Tibial nerve (tissue), 4 donors: ENCODE data around the gene ARMS2. TPM values are rescaled to one million over a fixed set of nuclear protein-coding genes. Genes with fewer than 3 reads are reported as not detected.

Experiments
- DNase-seq, 2 donors: peaks; one replicate each; pipeline ENCODE4 v3.0.0-alpha.2; 2019; ENCODE audit warnings: low spot score in 2 of 2
- H3K27ac ChIP-seq, 4 donors: fragments of 200-600 bp; sonication (generic) in 3 of 4; one replicate each; pipeline ENCODE4 v1.5.1; 2017 to 2019; ENCODE audit warnings: mild to moderate bottlenecking in 1 of 4
- H3K27me3 ChIP-seq, 2 donors: fragments of 200-600 bp; sonication (generic) in 1 of 2; one replicate each; pipeline versions ENCODE4 v1.5.1 to v1.6.0; 2017 to 2019
- H3K36me3 ChIP-seq, 3 donors: fragments of 200-600 bp; sonication (generic); one replicate each; pipeline ENCODE4 v1.5.1; 2018 to 2019
- H3K4me1 ChIP-seq, 4 donors: fragments of 200-600 bp; sonication (generic) in 3 of 4; one replicate each; pipeline ENCODE4 v1.5.1; 2017 to 2019
- H3K4me3 ChIP-seq, 4 donors: fragments of 200-600 bp; sonication (generic) in 3 of 4; one replicate each; pipeline ENCODE4 v1.5.1; 2017 to 2019; ENCODE audit warnings: mild to moderate bottlenecking in 1 of 4, moderate library complexity in 1 of 4
- H3K9me3 ChIP-seq, 4 donors: fragments of 200-600 bp; sonication (generic) in 3 of 4; one replicate each; pipeline ENCODE4 v1.5.1; 2017 to 2019
- CTCF ChIP-seq, 5 experiments: fragments of 200-600 bp in 3 of 5; fragments of 450-650 bp in 2 of 5; sonication (generic) in 3 of 5; IDR thresholded peaks; one replicate each; pipeline ENCODE4 v1.5.1; 2016 to 2019; ENCODE audit warnings: antibody characterized with exemption in 5 of 5, mild to moderate bottlenecking in 3 of 5, moderate library complexity in 2 of 5
- EP300 ChIP-seq, 2 donors: sonication (generic); formaldehyde crosslinking; IDR thresholded peaks; one replicate each; pipeline ENCODE4 v1.6.1; 2017; ENCODE audit warnings: antibody characterized with exemption in 2 of 2, mild to moderate bottlenecking in 1 of 2
- POLR2A ChIP-seq, 2 donors: fragments of 450-650 bp; IDR thresholded peaks; one replicate each; pipeline ENCODE4 v1.6.1; 2017; ENCODE audit warnings: antibody characterized with exemption in 2 of 2, mild to moderate bottlenecking in 2 of 2, moderate library complexity in 2 of 2
- WGBS, 2 donors: methylation state at CpG; one replicate each; pipeline ENCODE4 v1.1.5; 2018; 5-methylcytosine and 5-hydroxymethylcytosine counted together
- total RNA-seq, 4 donors: library from RNA; depleted of rRNA; stranded (reverse); fragments of >200 nt; gene quantifications; one replicate each; pipeline ENCODE4 v1.1.0, GENCODE V29; 2016

The ARMS2 gene
- total RNA-seq, 4 donors from 2014 or later, result not detected

- Histone ChIP-seq H3K4me3 (no peak overlapping the region), H3K27me3 (no peaks in the 10 kb centered on the region), H3K9me3 (no peaks in the 10 kb centered on the region), H3K27ac (peak overlapping the region in 1 of 4 donors; percentile 34), H3K36me3 (peaks cover 0 to 46% (median 4%) of the 10 kb centered on the region in 3 donors), H3K4me1 (peaks cover 0 to 35% (median 7%) of the 10 kb centered on the region in 4 donors)
- TF ChIP-seq EP300 (IDR thresholded peaks at IDR 0.05), result no peak
- no peak for TF ChIP-seq POLR2A (IDR thresholded peaks at IDR 0.05)
- no peak for TF ChIP-seq CTCF (IDR thresholded peaks at IDR 0.05)
- no peak for DNase-seq
- 69 to 72% methylated on average over 26 of the region's 26 CpGs for WGBS, 2 donors
Observed at GRCh38 chr10:122490786-122491680, 36.6 kb downstream of the ARMS2 start.

GRCh38 chr10:122492006-122492405 is 37.6 kb downstream of the ARMS2 start:
- H3K4me1 ChIP-seq, result peaks cover 0 to 30% (median 9%) of the 10 kb centered on the region in 4 donors

GRCh38 chr10:122492999-122493481 is 38.6 kb downstream of the ARMS2 start:
- DNase-seq, result peak in 1 of 2 donors; percentile 39
- Histone ChIP-seq H3K9me3 (no peaks in the 10 kb centered on the region), H3K27ac (peak overlapping the region in 2 of 4 donors; percentile 15 to 63), H3K36me3 (peaks cover 0 to 46% (median 4%) of the 10 kb centered on the region in 3 donors), H3K4me3 (no peak overlapping the region), H3K4me1 (peaks cover 0 to 31% (median 9%) of the 10 kb centered on the region in 4 donors), H3K27me3 (no peaks in the 10 kb centered on the region)
- 58 to 69% methylated on average over 8 to 9 of the region's 9 CpGs for WGBS, 2 donors
- TF ChIP-seq EP300 (IDR thresholded peaks at IDR 0.05), result peak in 1 of 2 donors; percentile 4
- TF ChIP-seq POLR2A (IDR thresholded peaks at IDR 0.05), result no peak
- no peak for TF ChIP-seq CTCF (IDR thresholded peaks at IDR 0.05)

More at GRCh38 chr10:122492006-122492405, 37.6 kb downstream of the ARMS2 start:
- Histone ChIP-seq H3K36me3 (peaks cover 0 to 46% (median 4%) of the 10 kb centered on the region in 3 donors), H3K9me3 (no peaks in the 10 kb centered on the region), H3K27ac (peak overlapping the region in 1 of 4 donors; percentile 34), H3K4me3 (no peak overlapping the region), H3K27me3 (no peaks in the 10 kb centered on the region)
- no peak for TF ChIP-seq CTCF (IDR thresholded peaks at IDR 0.05)
- TF ChIP-seq EP300 (IDR thresholded peaks at IDR 0.05), result no peak
- DNase-seq, result no peak
- WGBS, 2 donors, result 78 to 85% methylated on average over 9 of the region's 9 CpGs

- Histone ChIP-seq H3K4me1 (peaks cover 0 to 38% (median 13%) of the 10 kb centered on the region in 4 donors), H3K36me3 (peaks cover 0 to 46% (median 4%) of the 10 kb centered on the region in 3 donors)
- WGBS, 2 donors, result 93% methylated on average over 4 of the region's 4 CpGs
Observed at GRCh38 chr10:122493761-122494160, 39.3 kb downstream of the ARMS2 start.

More at GRCh38 chr10:122493761-122494160, 39.3 kb downstream of the ARMS2 start:
- no peak for DNase-seq
- H3K4me3 ChIP-seq, result no peak overlapping the region
- H3K27ac ChIP-seq, result peak overlapping the region in 2 of 4 donors; percentile 15 to 81
- TF ChIP-seq EP300 (IDR thresholded peaks at IDR 0.05), result no peak
- TF ChIP-seq POLR2A (IDR thresholded peaks at IDR 0.05), result no peak
- TF ChIP-seq CTCF (IDR thresholded peaks at IDR 0.05), result no peak
- H3K27me3 ChIP-seq, result no peaks in the 10 kb centered on the region
- H3K9me3 ChIP-seq, result no peaks in the 10 kb centered on the region
